Fibroblast of lung (primary cell): ENCODE results near the gene LLCFC1. TPM values are rescaled to one million over a fixed set of nuclear protein-coding genes. Genes with fewer than 3 reads are reported as not detected.
A peak's percentile ranks its signal among the peaks of the same experiment; 100 is the strongest.

Experiments used
- DNase-seq, 2 donors: peaks; one replicate each; pipeline versions ENCODE4 v3.0.0 to v3.0.0-alpha.2; 2010; ENCODE audit warnings: low read depth in 2 of 2
- H2AFZ ChIP-seq: 2 replicates; pipeline ENCODE4 v1.5.1; 2012; ENCODE audit warnings: low read length, control low read depth, inconsistent platforms
- H3K27ac ChIP-seq: 2 replicates; pipeline ENCODE4 v1.5.1; 2011; ENCODE audit warnings: low read length, control low read depth; ENCODE audit not compliant: insufficient read depth
- H3K27me3 ChIP-seq: 2 replicates; pipeline ENCODE4 v1.5.1; 2011; ENCODE audit warnings: mild to moderate bottlenecking, low read length; ENCODE audit not compliant: control insufficient read depth, insufficient read depth
- H3K36me3 ChIP-seq: 2 replicates; pipeline ENCODE4 v1.5.1; 2011; ENCODE audit warnings: low read length; ENCODE audit not compliant: control insufficient read depth, insufficient read depth
- H3K4me1 ChIP-seq: 2 replicates; pipeline ENCODE4 v1.5.1; 2011; ENCODE audit warnings: low read length; ENCODE audit not compliant: control insufficient read depth, insufficient read depth; ENCODE audit errors: extremely low read depth
- H3K4me2 ChIP-seq: 2 replicates; pipeline ENCODE4 v1.5.1; 2011; ENCODE audit warnings: low read length, control low read depth; ENCODE audit not compliant: insufficient read depth; ENCODE audit errors: extremely low read depth
- H3K4me3 ChIP-seq, 4 experiments: fragments of 200-600 bp in 1 of 4; sonication (generic) in 1 of 4; replicated peaks in 1 of 4; 2 replicates each; pipeline ENCODE4 v1.5.1; 2011 to 2016; ENCODE audit warnings: low read length in 4 of 4, low read depth in 3 of 4, mild to moderate bottlenecking in 3 of 4, control low read depth in 2 of 4, inconsistent platforms in 1 of 4, mixed read lengths in 1 of 4; ENCODE audit not compliant: insufficient read depth in 1 of 4; ENCODE audit errors: control extremely low read depth in 1 of 4
- H3K79me2 ChIP-seq: 2 replicates; pipeline ENCODE4 v1.5.1; 2012; ENCODE audit warnings: mild to moderate bottlenecking, low read length, inconsistent platforms; ENCODE audit not compliant: control insufficient read depth, insufficient read depth
- H3K9ac ChIP-seq: 2 replicates; pipeline ENCODE4 v1.5.1; 2011; ENCODE audit warnings: mild to moderate bottlenecking, low read length, control low read depth; ENCODE audit not compliant: insufficient read depth
- H3K9me3 ChIP-seq: 2 replicates; pipeline ENCODE4 v1.5.1; 2012; ENCODE audit warnings: low read depth, low read length; ENCODE audit not compliant: control insufficient read depth, insufficient read depth
- H4K20me1 ChIP-seq: 2 replicates; pipeline ENCODE4 v1.5.1; 2011; ENCODE audit warnings: low read length; ENCODE audit not compliant: control insufficient read depth, insufficient read depth; ENCODE audit errors: extremely low read depth
- CTCF ChIP-seq, 2 donors: IDR thresholded peaks in 1 of 2; conservative IDR thresholded peaks in 1 of 2; 1 replicate in 1 of 2; 2 replicates in 1 of 2; pipeline ENCODE4 v1.5.1; 2011 to 2012; ENCODE audit warnings: low read length in 2 of 2, control low read depth in 1 of 2, inconsistent platforms in 1 of 2, low read depth in 1 of 2, mild to moderate bottlenecking in 1 of 2
- EZH2 ChIP-seq: IDR thresholded peaks from 2 replicates; pipeline ENCODE4 v1.5.1; 2012; ENCODE audit warnings: low read length, control low read depth, mild to moderate bottlenecking; ENCODE audit errors: missing control alignments
- polyA plus RNA-seq, 2 donors: library from polyadenylated mRNA; depleted of rRNA in 1 of 2; stranded (reverse) in 1 of 2; unstranded in 1 of 2; fragments of >200 nt; gene quantifications; 2 replicates each; pipeline ENCODE4 v1.2.1, GENCODE V29; 2011 to 2012; ENCODE audit warnings: missing spikeins in 1 of 2
- total RNA-seq: library from RNA; depleted of rRNA; stranded (reverse); fragments of >200 nt; gene quantifications from 2 replicates; pipeline ENCODE4 v1.2.1, GENCODE V29; 2014

LLCFC1 gene
- total and polyA plus RNA-seq, 2 donors (not counting 1 experiment from before 2014, with no cell fraction given), result not detected

GRCh38 chr7:142910031-142910433 lies 29.3 kb upstream of the LLCFC1 start:
- Histone ChIP-seq H4K20me1 (no peaks in the 10 kb centered on the region), H3K79me2 (no peaks in the 10 kb centered on the region), H3K4me3 (no peak overlapping the region), H3K4me2 (no peak overlapping the region), H3K9ac (no peak overlapping the region), H3K27ac (no peak overlapping the region), H3K27me3 (no peaks in the 10 kb centered on the region), H2AFZ (no peak overlapping the region), H3K4me1 (no peaks in the 10 kb centered on the region), H3K9me3 (no peaks in the 10 kb centered on the region), H3K36me3 (no peaks in the 10 kb centered on the region)
- TF ChIP-seq CTCF (conservative IDR thresholded peaks at IDR 0.05 in 1 of 2, IDR thresholded peaks at IDR 0.05 in 1 of 2; ENCODE audit: low read depth in 1 of 2, low read length in 2 of 2) (no peak), EZH2 (no peak)
- DNase-seq, result peak in 1 of 2 donors; percentile 44

GRCh38 chr7:142910481-142910880 lies 28.8 kb upstream of the LLCFC1 start:
- Histone ChIP-seq H3K36me3 (no peaks in the 10 kb centered on the region), H2AFZ (no peak overlapping the region), H3K27me3 (no peaks in the 10 kb centered on the region), H3K79me2 (no peaks in the 10 kb centered on the region), H3K9me3 (no peaks in the 10 kb centered on the region), H4K20me1 (no peaks in the 10 kb centered on the region), H3K4me3 (no peak overlapping the region), H3K27ac (no peak overlapping the region), H3K9ac (no peak overlapping the region), H3K4me2 (no peak overlapping the region), H3K4me1 (no peaks in the 10 kb centered on the region)
- DNase-seq, result no peak
- TF ChIP-seq CTCF (conservative IDR thresholded peaks at IDR 0.05 in 1 of 2, IDR thresholded peaks at IDR 0.05 in 1 of 2; ENCODE audit: low read depth in 1 of 2, low read length in 2 of 2), result no peak

GRCh38 chr7:142913051-142913450 lies 26.2 kb upstream of the LLCFC1 start:
- H3K9ac ChIP-seq, result no peak overlapping the region
- no peaks in the 10 kb centered on the region for H4K20me1 ChIP-seq
- H3K9me3 ChIP-seq, result no peaks in the 10 kb centered on the region
- H3K79me2 ChIP-seq, result no peaks in the 10 kb centered on the region
- no peaks in the 10 kb centered on the region for H3K36me3 ChIP-seq
- H3K4me2 ChIP-seq, result no peak overlapping the region
- H3K4me1 ChIP-seq, result no peaks in the 10 kb centered on the region
- TF ChIP-seq CTCF (conservative IDR thresholded peaks at IDR 0.05 in 1 of 2, IDR thresholded peaks at IDR 0.05 in 1 of 2; ENCODE audit: low read depth in 1 of 2, low read length in 2 of 2) (no peak), EZH2 (no peak)
- H3K4me3 ChIP-seq, result no peak overlapping the region
- H3K27ac ChIP-seq, result no peak overlapping the region
- H2AFZ ChIP-seq, result no peak overlapping the region
- no peak for DNase-seq
- H3K27me3 ChIP-seq, result no peaks in the 10 kb centered on the region
